CD4-positive, alpha-beta T cell treated with Interleukin-15 for 4 hours (primary cell): ENCODE data around the gene FAM53B.

Source experiments
- DNase-seq: peaks from one replicate; pipeline ENCODE4 v3.0.0-alpha.2; 2020; ENCODE audit warnings: low spot score

The FAM53B gene

GRCh38 chr10:124709861-124710260 lies 34.3 kb downstream of the FAM53B start:
- DNase-seq = no peak

DNA sequence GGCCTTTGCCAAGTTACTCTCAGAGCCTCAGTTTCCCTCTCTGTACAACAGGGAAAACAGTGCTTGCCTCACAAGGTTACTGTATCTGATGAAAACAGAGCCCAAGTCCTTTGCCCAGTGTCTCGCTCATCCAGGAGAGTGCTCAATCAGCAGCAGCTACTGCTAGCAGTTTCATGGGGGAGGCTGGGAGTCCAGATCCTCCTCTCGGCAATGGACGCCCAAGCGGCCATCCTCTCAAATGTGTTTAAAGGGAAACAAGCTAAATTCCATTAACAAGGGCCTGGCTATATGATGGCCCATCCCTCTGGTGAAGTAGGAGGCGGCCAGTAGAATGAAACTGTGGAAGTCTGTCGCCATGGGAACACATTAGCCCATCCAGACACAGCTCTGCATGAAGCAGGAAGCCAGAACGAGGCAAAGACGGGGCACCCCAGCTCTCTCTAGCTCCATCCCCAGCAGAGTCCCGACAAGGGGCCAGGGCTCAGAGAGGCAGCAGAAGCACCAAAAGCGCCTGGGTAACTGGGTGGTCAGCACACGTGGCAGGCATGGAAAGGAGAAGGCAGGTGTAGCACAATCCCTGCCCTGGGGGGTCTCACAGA lies 35.2 kb downstream of the FAM53B start:
- no peak for DNase-seq

DNA sequence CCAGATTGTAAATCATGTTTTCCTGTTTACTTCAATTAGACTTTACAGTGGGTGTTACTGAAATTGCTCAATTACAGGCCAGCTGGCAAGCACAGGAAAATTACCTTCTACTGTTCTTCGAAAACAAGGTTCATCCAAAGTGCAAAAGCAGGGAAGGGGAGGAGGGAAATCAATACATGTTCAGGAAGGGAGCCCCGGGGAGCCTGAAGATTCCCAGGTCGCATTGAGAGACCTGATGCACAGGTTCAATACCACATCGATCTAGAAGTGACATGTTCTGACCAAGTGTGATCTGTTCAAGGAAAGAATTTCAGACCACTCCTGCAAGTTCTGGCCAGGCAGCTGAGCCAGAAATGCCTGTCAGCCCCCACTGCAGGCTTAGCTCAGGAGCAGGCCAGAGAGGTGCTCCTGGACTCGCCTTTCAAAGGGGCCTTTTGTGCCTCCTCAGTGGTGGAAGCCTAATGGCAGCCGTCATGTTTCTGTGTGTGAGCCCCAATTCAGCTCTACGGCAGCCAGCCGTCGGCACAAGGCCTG lies 35.9 kb downstream of the FAM53B start:
- DNase-seq = no peak

GRCh38 chr10:124707551-124707950 lies 36.6 kb downstream of the FAM53B start:
- DNase-seq = no peak

- DNase-seq = no peak
These were observed 37.1 kb downstream of the FAM53B start for GRCh38 chr10:124707144-124707467.

DNA sequence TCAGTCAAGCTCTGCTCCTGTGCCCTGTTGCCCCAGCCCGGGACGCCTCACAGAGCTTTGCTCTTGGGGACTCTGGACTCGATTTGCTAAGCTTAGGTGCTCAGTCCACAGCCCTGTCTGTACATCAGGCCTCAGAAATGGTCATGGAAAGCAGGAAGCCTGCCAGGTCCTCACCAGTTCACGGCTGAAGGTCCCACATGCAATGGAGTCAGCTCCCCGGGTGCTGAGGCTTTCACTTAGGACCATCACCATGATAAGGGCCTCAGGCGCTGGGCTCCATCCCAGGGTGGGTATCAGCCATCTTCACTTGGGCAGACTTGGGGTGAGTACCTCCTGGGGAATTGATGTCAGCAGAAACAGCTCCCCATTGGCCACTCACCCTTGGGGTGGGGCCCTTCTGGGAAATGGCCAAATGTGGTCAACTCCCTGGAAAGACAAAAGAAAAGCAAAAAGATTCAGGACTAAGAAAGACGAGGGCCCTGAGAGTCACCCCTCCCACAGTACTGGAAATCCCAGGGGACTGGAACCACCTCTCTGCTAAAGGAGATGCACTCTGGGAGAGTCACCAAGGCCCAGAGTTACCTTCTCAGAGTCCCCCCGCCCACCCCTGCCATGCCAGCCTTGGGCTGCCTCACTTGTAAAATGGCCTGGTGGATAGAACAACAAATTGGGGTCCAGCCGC lies 37.6 kb downstream of the FAM53B start:
- no peak for DNase-seq

DNA sequence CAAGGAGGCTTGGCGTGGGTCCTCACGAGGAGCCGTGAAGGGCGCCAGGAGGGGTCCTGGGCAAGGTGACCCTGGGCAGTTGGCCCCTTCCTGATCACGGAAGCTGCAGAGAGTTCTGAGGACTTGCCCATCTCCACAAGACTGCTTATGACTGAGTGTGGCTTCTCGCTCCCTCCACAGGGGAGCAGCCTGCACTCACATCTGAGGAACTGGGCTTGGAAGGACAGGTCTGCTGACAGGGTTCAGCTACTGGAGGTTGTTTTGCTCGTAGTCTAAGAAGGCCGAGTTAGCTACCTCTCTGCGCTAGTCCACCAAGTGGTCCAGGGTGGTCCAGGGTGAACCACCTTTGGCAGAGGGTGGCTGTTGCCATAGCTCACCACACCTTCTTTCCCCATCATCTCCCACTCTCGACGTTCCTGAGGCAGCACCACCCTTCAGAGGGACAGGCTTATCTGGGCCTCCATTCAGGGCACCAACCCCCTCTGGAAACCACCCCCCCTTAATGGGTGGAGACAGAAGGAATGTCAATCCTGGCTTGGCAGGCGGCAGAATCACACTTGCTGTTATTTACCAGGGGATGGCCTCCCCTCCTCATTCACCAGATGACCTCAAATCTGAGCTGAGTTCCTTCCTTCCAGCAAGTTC lies 38.2 kb downstream of the FAM53B start:
- DNase-seq = no peak

GRCh38 chr10:124705381-124705740 lies 38.8 kb downstream of the FAM53B start:
- no peak for DNase-seq

GRCh38 chr10:124704428-124705380 lies 39.5 kb downstream of the FAM53B start:
- no peak for DNase-seq

GRCh38 chr10:124703778-124704427 lies 40.3 kb downstream of the FAM53B start:
- no peak for DNase-seq

GRCh38 chr10:124703372-124703771 lies 40.8 kb downstream of the FAM53B start:
- no peak for DNase-seq

GRCh38 chr10:124701881-124702656 lies 42.1 kb downstream of the FAM53B start:
- peak; percentile 51 for DNase-seq

- DNase-seq = no peak
These were observed 42.7 kb downstream of the FAM53B start for GRCh38 chr10:124701435-124701834.

DNA sequence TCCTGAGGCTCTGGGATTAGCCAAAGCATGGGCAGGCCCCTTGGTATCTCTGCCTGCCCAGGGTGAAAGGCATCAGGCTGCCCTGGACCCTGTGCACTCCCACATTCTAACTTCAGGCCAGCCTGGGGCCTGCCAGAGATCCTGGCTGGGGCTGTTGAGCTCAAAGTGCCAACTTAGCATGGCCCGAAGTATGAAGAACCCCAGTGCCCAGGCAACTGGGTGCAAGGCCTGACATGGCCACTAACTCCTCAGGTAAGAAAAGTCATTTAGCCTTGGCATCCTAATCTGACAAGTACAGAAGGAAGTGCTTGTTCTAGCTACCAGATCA lies 43.2 kb downstream of the FAM53B start:
- DNase-seq = no peak

- DNase-seq = no peak
These were observed 43.7 kb downstream of the FAM53B start for GRCh38 chr10:124700293-124701037.

DNA sequence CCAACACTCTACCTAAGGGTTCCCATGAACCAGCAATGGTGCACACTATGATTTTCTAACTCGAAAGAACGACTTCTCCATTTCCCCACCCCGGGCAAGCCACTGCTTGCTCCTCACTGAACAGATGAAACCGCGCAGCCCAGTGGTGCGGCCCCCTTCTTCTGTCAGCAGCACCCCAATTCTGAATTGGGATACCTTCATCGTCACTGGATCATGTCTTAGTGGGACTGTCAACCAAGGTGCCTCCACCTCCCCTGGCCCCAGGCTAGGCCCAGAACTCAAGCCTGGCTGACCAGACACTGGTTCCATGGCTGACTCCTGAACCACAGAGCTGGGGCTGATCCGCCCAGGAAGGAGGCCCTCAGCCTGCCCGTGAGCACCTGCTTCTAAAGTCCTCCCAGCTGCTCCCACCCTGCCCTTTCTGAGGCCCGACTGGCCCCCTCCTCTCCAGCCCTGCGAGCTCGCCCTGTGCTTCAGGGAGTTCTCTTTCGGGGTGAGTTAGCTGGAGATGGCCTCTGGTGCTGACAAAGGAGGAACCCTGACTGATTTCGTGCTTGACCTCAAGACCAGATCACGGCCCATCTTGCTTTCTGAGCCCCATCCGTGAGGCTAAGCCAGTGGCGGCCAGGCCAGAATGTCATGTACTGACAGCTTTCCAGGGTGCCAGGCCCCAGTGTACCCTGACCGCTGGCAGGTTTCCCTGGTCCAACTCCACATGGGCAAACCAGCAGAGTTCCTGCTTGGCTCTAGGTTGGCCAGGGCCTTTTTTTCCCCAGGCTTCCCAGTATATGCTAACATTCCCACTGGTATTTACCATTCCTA lies 44.5 kb downstream of the FAM53B start:
- no peak for DNase-seq

DNA sequence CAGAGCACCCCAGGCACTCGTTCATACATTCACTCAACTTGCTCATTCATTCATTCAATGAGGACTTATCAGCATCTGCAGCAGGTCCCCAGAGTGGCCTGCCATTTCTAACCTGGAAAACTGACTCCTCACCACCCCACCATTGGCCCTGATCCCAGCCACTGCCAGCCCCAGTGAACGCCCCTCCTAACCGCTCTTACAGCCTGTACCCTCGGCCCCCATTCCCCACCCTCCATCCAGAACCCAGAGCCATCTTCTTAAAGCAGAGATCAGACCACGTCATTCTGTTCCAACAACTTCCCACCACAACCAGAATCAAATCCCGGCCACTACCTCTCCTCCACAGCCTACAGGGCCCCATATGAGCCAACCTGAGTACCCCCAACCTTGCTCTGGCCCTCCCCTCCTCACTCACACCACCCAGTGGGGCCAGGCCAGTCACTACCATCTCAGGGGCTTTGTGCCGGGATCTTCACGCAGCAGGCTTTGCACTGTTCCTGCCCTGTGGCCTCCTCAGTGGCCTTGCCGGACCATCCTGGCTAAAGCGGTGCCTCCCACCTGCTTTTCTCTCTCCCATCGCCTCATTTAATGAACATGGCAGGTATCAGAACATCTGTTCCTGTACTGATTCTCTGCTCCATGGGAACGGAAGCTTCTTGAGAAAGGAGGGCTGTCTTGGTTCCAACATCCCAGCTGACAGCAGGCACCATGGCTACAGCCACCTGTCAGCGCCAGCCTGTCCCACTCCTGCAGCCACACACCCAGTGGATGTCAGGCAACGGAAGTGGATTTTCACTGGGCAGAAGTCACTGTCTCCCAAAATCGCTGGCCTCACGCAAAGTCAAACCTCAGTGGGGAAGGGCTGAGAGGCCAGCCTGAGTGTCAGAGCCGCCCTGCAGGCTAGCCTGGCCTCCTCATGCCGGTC lies 45.4 kb downstream of the FAM53B start:
- no peak for DNase-seq

GRCh38 chr10:124697837-124698544 lies 46.2 kb downstream of the FAM53B start:
- peak; percentile 49 for DNase-seq
